GM21737 (cell line): ENCODE results near the gene GIGYF2.

ENCODE experiments used
- ATAC-seq: cut with Tn5 transposase; IDR thresholded peaks from one replicate; pipeline ENCODE4 v1.9.1; 2021; ENCODE audit warnings: mild to moderate bottlenecking, moderate library complexity; ENCODE audit not compliant: unreplicated experiment

The GIGYF2 gene

DNA sequence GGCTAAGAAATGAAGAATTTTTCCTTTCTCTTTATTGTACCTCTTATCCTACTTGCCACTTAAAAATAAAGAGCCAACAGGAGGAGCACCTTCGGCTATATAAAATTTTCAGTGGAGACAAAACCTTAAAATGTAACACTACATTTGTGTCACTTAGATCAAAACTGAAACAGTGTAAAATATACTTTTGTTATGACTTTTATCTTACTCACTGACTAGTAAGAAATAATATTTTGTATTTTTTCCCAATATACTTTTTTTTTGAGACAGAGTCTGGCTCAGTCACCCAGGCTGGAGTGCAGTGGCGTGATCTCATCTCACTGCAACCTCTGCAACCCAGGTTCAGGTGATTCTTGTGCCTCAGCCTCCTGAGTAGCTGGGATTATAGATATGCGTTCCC lies 50.9 kb downstream of the GIGYF2 start:
- no peak for ATAC-seq

GRCh38 chr2:232749331-232749730 lies 52.2 kb downstream of the GIGYF2 start:
- no peak for ATAC-seq

- ATAC-seq = no peak
Observed at GRCh38 chr2:232750135-232750671, 53.1 kb downstream of the GIGYF2 start.

DNA sequence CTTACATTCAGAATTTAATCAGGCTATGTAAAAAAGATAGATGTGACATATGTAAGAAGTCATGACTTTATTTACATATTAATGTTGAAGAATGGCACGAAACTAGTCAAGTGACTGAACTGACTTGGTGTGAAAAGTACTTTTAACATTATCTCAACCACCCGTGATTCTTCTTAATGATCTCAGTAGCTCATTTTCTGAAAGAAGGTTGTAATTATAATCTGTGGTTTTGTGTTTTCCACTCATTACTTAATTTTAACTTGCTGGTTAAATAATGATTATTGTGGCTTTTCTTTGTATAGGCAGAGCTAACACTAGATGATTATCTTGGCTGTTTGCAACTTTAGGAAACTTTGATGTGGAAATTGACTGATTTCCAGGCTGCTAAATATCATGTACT lies 60.8 kb downstream of the GIGYF2 start:
- no peak for ATAC-seq

GRCh38 chr2:232761301-232761907 lies 64.3 kb downstream of the GIGYF2 start:
- ATAC-seq = no peak

GRCh38 chr2:232767866-232768265 lies 70.7 kb downstream of the GIGYF2 start:
- no peak for ATAC-seq

- ATAC-seq = no peak
Observed at GRCh38 chr2:232770207-232770606, 73.1 kb downstream of the GIGYF2 start.

DNA sequence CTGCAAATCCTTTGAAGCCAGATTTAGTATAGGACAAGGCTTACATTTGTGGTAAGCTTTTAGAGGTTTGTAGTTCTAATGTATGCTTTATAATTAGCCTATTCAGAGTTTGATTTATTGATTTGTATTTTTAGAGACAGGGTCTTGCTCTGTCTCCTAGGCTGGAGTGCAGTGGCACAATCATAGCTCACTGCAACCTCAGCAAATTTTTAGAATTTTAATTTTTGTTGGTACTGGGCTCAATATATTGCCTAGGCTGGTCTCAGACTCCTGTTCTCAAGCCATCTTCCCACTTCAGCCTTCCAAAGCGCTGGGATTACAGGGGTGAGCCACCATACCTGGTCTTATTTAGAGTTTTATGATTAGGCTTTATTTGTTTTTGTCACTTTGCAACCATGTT lies 74.7 kb downstream of the GIGYF2 start:
- ATAC-seq = no peak

GRCh38 chr2:232772531-232772930 lies 75.4 kb downstream of the GIGYF2 start:
- ATAC-seq = peak; percentile 92

GRCh38 chr2:232773815-232774214 lies 76.7 kb downstream of the GIGYF2 start:
- ATAC-seq = no peak

- ATAC-seq = no peak
Observed at GRCh38 chr2:232776435-232776834, 79.3 kb downstream of the GIGYF2 start, which contains the start of gene KCNJ13. KCNJ13 (minus strand) TSS chr2:232776565; CDS start chr2:232771362, 5,203 bp downstream.

- no peak for ATAC-seq
Observed at GRCh38 chr2:232777276-232777675, 80.1 kb downstream of the GIGYF2 start.

DNA sequence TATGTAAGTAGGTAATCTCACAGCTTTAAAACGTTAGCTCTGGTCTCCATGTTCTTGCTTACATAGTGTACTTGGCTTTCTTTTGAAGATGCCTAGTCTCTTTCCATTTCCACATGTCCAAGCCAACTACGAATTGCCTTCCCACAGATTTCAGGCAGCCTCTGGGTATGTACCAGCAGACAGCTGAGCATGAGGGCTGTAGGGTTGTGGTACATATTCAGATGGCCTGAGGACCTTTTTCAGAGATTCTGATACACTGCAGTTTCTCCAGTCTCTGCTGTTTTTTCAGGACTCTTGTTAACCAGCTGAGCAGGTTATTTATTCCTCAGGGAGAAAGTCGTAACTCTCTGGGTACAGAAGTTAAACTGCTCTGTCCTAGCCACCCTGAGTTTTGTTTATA lies 82.3 kb downstream of the GIGYF2 start:
- ATAC-seq = no peak

DNA sequence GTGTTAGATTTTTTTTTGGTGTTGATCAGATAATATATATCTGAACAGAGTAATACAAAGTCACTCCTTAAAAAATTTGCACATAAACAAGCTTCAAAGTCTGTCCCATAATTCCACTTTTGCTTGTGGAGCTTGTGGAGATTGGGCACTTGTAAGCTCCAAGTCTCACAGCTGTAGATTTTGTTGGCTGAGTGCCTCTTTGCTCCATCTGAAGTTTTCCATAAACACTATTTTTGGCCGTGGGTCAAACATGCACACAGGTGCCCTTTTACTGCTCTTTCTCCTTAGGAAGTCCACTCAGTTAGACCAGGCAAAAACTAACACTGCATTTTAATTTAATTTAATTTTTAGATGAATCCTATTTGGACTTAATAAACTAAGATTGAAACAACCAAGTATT lies 82.8 kb downstream of the GIGYF2 start:
- no peak for ATAC-seq

DNA sequence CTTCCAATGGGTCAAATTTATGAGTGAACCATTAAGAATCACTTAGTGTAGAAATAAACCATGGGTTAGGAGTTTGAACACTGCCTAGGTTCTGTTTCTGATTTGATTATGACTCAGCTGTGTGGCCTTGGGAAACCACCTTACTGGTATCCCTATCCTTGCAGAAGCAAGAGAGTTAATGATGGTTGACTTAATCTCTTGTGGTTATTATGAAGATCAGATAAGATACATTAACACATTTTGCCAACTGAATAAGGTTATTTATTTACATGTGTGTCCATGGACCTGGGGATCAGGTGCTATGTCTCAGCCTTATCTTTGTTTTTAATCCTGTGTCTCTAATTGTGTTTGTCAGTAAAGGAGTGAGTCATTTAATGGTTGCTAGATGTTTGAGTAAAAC lies 84.6 kb downstream of the GIGYF2 start:
- peak; percentile 91 for ATAC-seq

GRCh38 chr2:232783278-232783677 lies 86.1 kb downstream of the GIGYF2 start:
- ATAC-seq = no peak

- ATAC-seq = no peak
Observed at GRCh38 chr2:232787806-232788205, 90.7 kb downstream of the GIGYF2 start.

DNA sequence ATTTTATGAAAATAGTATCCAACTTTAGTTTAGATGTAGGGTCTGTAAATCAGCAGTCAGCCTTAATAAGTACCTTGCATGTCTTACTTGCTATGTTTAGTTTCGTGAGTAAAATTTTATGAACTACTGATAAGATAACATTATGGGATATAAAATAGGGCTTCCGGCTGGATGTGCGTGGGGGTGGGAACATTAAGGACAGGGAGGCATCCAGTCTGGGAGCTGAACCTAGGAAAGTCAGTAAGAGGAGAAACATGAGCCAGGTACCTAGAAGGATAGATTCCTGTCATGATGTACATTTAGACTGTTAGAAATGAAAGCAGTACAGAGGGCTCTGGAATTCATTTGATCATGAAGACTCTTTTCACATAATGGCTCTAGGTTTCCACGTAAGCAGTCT lies 92.0 kb downstream of the GIGYF2 start:
- ATAC-seq = no peak

- ATAC-seq = no peak
Observed at GRCh38 chr2:232791518-232791917, 94.4 kb downstream of the GIGYF2 start.

DNA sequence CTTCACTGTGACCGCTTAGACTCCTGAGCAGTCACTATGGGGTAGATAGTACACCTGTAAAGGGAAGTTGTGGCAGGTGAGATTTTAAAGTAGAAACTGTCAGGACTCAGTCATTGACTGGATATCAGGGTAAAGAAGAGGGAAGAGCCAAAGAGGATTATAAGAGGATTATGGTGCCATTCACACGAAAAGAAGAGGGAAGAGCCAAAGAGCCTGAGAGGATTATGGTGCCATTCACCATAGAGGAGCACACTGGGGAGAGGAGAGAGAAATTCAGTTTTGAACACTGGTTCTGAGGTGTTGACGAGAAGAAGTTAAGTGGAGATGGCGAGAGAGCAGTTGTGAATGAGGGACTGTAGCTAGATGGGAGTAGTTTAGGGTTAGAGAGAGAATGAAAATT lies 96.1 kb downstream of the GIGYF2 start:
- ATAC-seq = no peak

DNA sequence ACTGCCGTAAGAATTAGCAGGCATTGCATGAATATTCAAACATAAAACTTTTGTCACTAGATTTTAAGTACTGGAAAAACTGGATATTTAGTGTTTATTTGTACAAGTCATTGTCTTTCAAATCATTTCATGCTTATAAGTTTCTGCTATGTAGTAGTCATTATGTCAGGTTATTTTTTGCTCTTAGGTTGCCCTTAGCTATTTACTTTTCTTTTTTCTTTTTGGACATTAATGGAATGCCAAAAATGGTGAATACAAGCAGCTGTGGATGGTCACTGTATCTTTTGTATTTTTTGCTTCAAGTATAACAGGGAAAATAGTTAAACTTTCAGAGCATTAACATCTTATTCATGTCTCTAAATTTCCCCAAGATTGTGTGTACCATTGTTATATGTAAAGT lies 97.8 kb downstream of the GIGYF2 start:
- no peak for ATAC-seq

DNA sequence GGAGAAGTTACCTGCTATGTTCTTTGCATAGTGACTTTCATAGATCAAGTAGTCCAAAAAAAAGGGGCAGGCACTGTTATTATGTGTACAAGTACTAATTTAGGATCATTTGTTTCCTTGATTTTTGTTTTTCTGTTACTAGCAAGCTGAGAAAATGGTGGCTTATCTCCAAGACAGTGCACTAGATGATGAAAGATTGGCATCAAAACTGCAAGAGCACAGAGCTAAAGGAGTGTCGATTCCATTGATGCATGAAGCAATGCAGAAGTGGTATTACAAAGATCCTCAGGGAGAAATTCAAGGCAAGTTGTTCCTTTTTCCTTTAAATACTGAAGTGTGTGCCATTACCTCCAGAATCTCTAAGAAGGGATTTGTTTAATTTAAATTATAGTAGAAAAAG lies 98.8 kb downstream of the GIGYF2 start:
- no peak for ATAC-seq

DNA sequence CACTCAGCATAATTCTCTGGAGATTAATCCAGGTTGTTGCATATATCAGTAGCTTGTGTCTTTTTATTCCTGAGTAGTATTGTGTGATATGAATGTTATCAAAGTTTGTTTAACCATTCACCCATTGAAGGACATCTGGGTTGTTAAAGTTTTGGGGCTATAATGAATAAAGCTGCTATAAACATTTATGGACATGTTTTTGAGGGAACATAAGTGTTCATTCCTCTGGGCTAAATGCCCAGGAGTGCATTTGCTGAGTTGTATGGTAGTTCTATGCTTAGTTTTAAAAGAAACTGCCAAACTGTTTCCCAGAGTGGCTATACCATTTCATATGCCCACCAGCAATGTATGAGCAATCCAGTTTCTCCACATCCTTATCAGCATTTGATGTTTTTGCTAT lies 101.1 kb downstream of the GIGYF2 start:
- no peak for ATAC-seq
